Hepatocyte (in vitro differentiated cells): ENCODE results near the gene ING1. TPM values are rescaled to one million over a fixed set of nuclear protein-coding genes. Genes with fewer than 3 reads are reported as not detected.

Experiments
- DNase-seq: peaks from one replicate; pipeline ENCODE4 v3.0.0-alpha.2; 2016; ENCODE audit warnings: low spot score
- H2AFZ ChIP-seq: fragments of 200-600 bp; sonication (generic); 2 replicates; pipeline ENCODE4 v1.6.0; 2016; ENCODE audit warnings: antibody characterized with exemption, mild to moderate bottlenecking
- H3K27ac ChIP-seq: fragments of 200-600 bp; sonication (generic); 2 replicates; pipeline ENCODE4 v1.5.1; 2016; ENCODE audit warnings: mild to moderate bottlenecking
- H3K27me3 ChIP-seq: fragments of 200-600 bp; sonication (generic); 2 replicates; pipeline ENCODE4 v1.6.1; 2016
- H3K36me3 ChIP-seq: fragments of 200-600 bp; sonication (generic); replicated peaks from 2 replicates; pipeline ENCODE4 v1.5.1; 2016; ENCODE audit warnings: low read depth; ENCODE audit not compliant: insufficient read depth
- H3K4me1 ChIP-seq: fragments of 200-600 bp; sonication (generic); 2 replicates; pipeline ENCODE4 v1.5.1; 2016; ENCODE audit warnings: mild to moderate bottlenecking, moderate library complexity; ENCODE audit not compliant: insufficient read depth
- H3K4me2 ChIP-seq: fragments of 200-600 bp; sonication (generic); 2 replicates; pipeline ENCODE4 v1.6.0; 2016
- H3K4me3 ChIP-seq: fragments of 200-600 bp; sonication (generic); 2 replicates; pipeline ENCODE4 v1.5.1; 2016; ENCODE audit warnings: mild to moderate bottlenecking
- H3K79me2 ChIP-seq: fragments of 200-600 bp; sonication (generic); 2 replicates; pipeline ENCODE4 v1.6.0; 2017; ENCODE audit warnings: mild to moderate bottlenecking
- H3K9me2 ChIP-seq: fragments of 200-600 bp; sonication (generic); replicated peaks from 2 replicates; pipeline ENCODE4 v1.6.0; 2017; ENCODE audit warnings: mild to moderate bottlenecking; ENCODE audit not compliant: insufficient read depth
- H3K9me3 ChIP-seq: fragments of 200-600 bp; sonication (generic); 2 replicates; pipeline ENCODE4 v1.5.1; 2016; ENCODE audit warnings: low read depth, mild to moderate bottlenecking
- H4K20me1 ChIP-seq: fragments of 200-600 bp; sonication (generic); 2 replicates; pipeline ENCODE4 v1.6.0; 2016; ENCODE audit warnings: mild to moderate bottlenecking; ENCODE audit not compliant: insufficient read depth, poor library complexity, severe bottlenecking
- CTCF ChIP-seq: fragments of 200-600 bp; sonication (generic); IDR thresholded peaks from 2 replicates; pipeline ENCODE4 v1.5.1; 2016; ENCODE audit warnings: antibody characterized with exemption, mild to moderate bottlenecking; ENCODE audit not compliant: poor library complexity
- EZH2 ChIP-seq: fragments of 200-600 bp; sonication (generic); IDR thresholded peaks from 2 replicates; pipeline ENCODE4 v1.6.1; 2016; ENCODE audit warnings: antibody characterized with exemption, mild to moderate bottlenecking, borderline replicate concordance
- EZH2phosphoT487 ChIP-seq: fragments of 200-600 bp; sonication (generic); IDR thresholded peaks from one replicate; pipeline ENCODE4 v1.6.1; 2018; ENCODE audit warnings: antibody characterized with exemption, mild to moderate bottlenecking, low read depth, moderate library complexity; ENCODE audit not compliant: unreplicated experiment, severe bottlenecking
- WGBS: methylation state at CpG from one replicate; pipeline ENCODE4 v1.1.6; 2016; ENCODE audit warnings: low lambda C conversion rate; ENCODE audit errors: missing lambda C conversion rate; 5-methylcytosine and 5-hydroxymethylcytosine counted together
- polyA plus RNA-seq: library from polyadenylated mRNA; unstranded; fragments of >200 nt; fragmentation: Nextera tagmentation; extraction: Ambion mirVana; gene quantifications from 2 replicates; pipeline ENCODE4 v1.2.1, GENCODE V29; 2016
- total RNA-seq: library from RNA; depleted of rRNA; stranded (reverse); fragments of >200 nt; gene quantifications from 2 replicates; pipeline ENCODE4 v1.2.3, GENCODE V29; 2014

Gene ING1
- total and polyA plus RNA-seq, 2 experiments from 2014 or later = 14.7 to 26.4 TPM

GRCh38 chr13:110758195-110758805, 44.8 kb downstream of the ING1 start:
- Histone ChIP-seq H3K27ac (no peak overlapping the region), H3K27me3 (no peaks in the 10 kb centered on the region), H3K4me1 (no peaks in the 10 kb centered on the region), H4K20me1 (no peaks in the 10 kb centered on the region), H3K79me2 (no peaks in the 10 kb centered on the region), H2AFZ (no peak overlapping the region), H3K4me3 (no peak overlapping the region), H3K36me3 (no peaks in the 10 kb centered on the region), H3K9me3 (no peaks in the 10 kb centered on the region), H3K9me2 (no peaks in the 10 kb centered on the region), H3K4me2 (no peak overlapping the region)
- WGBS = 83% methylated on average over 4 of the region's 4 CpGs
- no peak for TF ChIP-seq EZH2phosphoT487
- TF ChIP-seq CTCF = no peak
- TF ChIP-seq EZH2 = no peak
- DNase-seq = no peak

GRCh38 chr13:110759710-110760109, 46.2 kb downstream of the ING1 start:
- Histone ChIP-seq H3K4me3 (no peak overlapping the region), H3K4me1 (no peaks in the 10 kb centered on the region), H3K79me2 (no peaks in the 10 kb centered on the region), H3K36me3 (no peaks in the 10 kb centered on the region), H2AFZ (no peak overlapping the region), H3K27me3 (no peaks in the 10 kb centered on the region), H3K9me3 (no peaks in the 10 kb centered on the region), H3K9me2 (no peaks in the 10 kb centered on the region), H3K4me2 (no peak overlapping the region), H3K27ac (no peak overlapping the region), H4K20me1 (no peaks in the 10 kb centered on the region)
- no peak for DNase-seq
- no peak for TF ChIP-seq EZH2
- TF ChIP-seq CTCF = no peak
- no peak for TF ChIP-seq EZH2phosphoT487
- WGBS = 91% methylated on average over 4 of the region's 4 CpGs

GRCh38 chr13:110760611-110761010, 47.1 kb downstream of the ING1 start:
- Histone ChIP-seq H4K20me1 (no peaks in the 10 kb centered on the region), H3K9me2 (no peaks in the 10 kb centered on the region), H3K36me3 (no peaks in the 10 kb centered on the region), H3K27ac (no peak overlapping the region), H3K4me3 (no peak overlapping the region), H2AFZ (no peak overlapping the region), H3K4me1 (no peaks in the 10 kb centered on the region), H3K79me2 (no peaks in the 10 kb centered on the region), H3K9me3 (no peaks in the 10 kb centered on the region), H3K4me2 (no peak overlapping the region), H3K27me3 (no peaks in the 10 kb centered on the region)
- no peak for DNase-seq
- 92% methylated on average over 6 of the region's 6 CpGs for whole genome bisulfite sequencing
- TF ChIP-seq EZH2 (no peak), CTCF (no peak), EZH2phosphoT487 (no peak)
